K562 (cell line): ENCODE measurements around the gene LIN28A. TPM values are rescaled to one million over a fixed set of nuclear protein-coding genes. Genes with fewer than 3 reads are reported as not detected.

Experiments used
- CTBP1 ChIP-seq: fragments of 450-650 bp; IDR thresholded peaks from 2 replicates; pipeline ENCODE4 v1.6.1; 2016; ENCODE audit warnings: borderline replicate concordance
- EP300 ChIP-seq: IDR thresholded peaks from 2 replicates; pipeline ENCODE4 v1.6.1; 2012; ENCODE audit warnings: low read length, improper control_type of control experiment
- ETV6 ChIP-seq, 3 experiments: fragments of 150-350 bp in 1 of 3; sonication (generic) in 1 of 3; formaldehyde crosslinking in 1 of 3; IDR thresholded peaks; 2 replicates each; pipeline versions ENCODE4 v1.6.1 to v1.8.0; 2014 to 2022; ENCODE audit warnings: borderline replicate concordance in 2 of 3, low read depth in 2 of 3, antibody characterized with exemption in 1 of 3, low read length in 1 of 3, mild to moderate bottlenecking in 1 of 3, missing genetic modification reagents in 1 of 3
- KLF10 ChIP-seq: fragments of 250-450 bp; sonication (Bioruptor Pico); IDR thresholded peaks from 2 replicates; pipeline ENCODE4 v1.6.1; 2021; ENCODE audit warnings: matching md5 sums
- MEF2D ChIP-seq: conservative IDR thresholded peaks from 2 replicates; pipeline ENCODE4 v1.6.1; 2016; ENCODE audit warnings: low read depth, missing genetic modification characterization, missing compliant biosample characterization
- RBM39 ChIP-seq: fragments of 200-400 bp; formaldehyde crosslinking; optimal IDR thresholded peaks from 2 replicates; pipeline ENCODE3; 2018; ENCODE audit warnings: low read depth, low read length
- RNF2 ChIP-seq: sonication (generic); IDR thresholded peaks from 2 replicates; pipeline ENCODE4 v1.6.1; 2016
- SIN3A ChIP-seq, 2 experiments: fragments of 150-350 bp in 1 of 2; IDR thresholded peaks; 2 replicates each; pipeline ENCODE4 v1.6.1; 2011 to 2016; ENCODE audit warnings: borderline replicate concordance in 2 of 2, low read depth in 2 of 2, low read length in 2 of 2, mild to moderate bottlenecking in 2 of 2, moderate library complexity in 2 of 2; ENCODE audit not compliant: control insufficient read depth in 1 of 2
- THRAP3 ChIP-seq: fragments of 450-650 bp; IDR thresholded peaks from 2 replicates; pipeline ENCODE4 v1.6.1; 2016; ENCODE audit warnings: mild to moderate bottlenecking, inconsistent platforms, borderline replicate concordance
- ZNF232 ChIP-seq: sonication (generic); formaldehyde crosslinking; IDR thresholded peaks from 2 replicates; pipeline ENCODE4 v1.8.0; 2022; ENCODE audit warnings: mild to moderate bottlenecking, missing genetic modification reagents
- ZNF830 ChIP-seq: fragments of 250-450 bp; sonication (Bioruptor Pico); IDR thresholded peaks from 2 replicates; pipeline ENCODE4 v1.5.0; 2021; ENCODE audit warnings: mild to moderate bottlenecking
- polyA plus RNA-seq, 8 experiments: library from polyadenylated mRNA; depleted of rRNA in 4 of 8; stranded (reverse) in 5 of 8; unstranded in 3 of 8; fragments of >200 nt; fragmentation: Nextera tagmentation in 2 of 8; fragmentation: Illumina TruSeq in 1 of 8; extraction: Ambion mirVana in 2 of 8; extraction: Trizol in 1 of 8; gene quantifications; 2 replicates each; pipeline versions ENCODE4 v1.2.1 to v1.2.3, GENCODE V29; 2011 to 2014; ENCODE audit warnings: inconsistent platforms in 1 of 8, missing spikeins in 1 of 8
- total RNA-seq, 7 experiments: library from RNA; depleted of rRNA in 6 of 7; stranded (reverse); fragments of >200 nt in 6 of 7; fragmentation: Illumina TruSeq in 2 of 7; extraction: Trizol in 2 of 7; gene quantifications; 2 replicates each; pipeline versions ENCODE4 v1.2.1 to v1.2.3, GENCODE V29; 2011 to 2021; ENCODE audit warnings: low replicate concordance in 1 of 7
- TF ChIP-seq, protein P1 (sequence below): fragments of 450-650 bp; formaldehyde crosslinking; IDR thresholded peaks from 2 replicates; pipeline ENCODE4 v1.4.0; 2020; ENCODE audit warnings: mild to moderate bottlenecking, moderate library complexity
- TF ChIP-seq, protein P2 (sequence below), 2 experiments: fragments of 450-650 bp; IDR thresholded peaks; 2 replicates each; pipeline ENCODE4 v1.6.1; 2018; ENCODE audit warnings: mild to moderate bottlenecking in 2 of 2, low read depth in 1 of 2; ENCODE audit not compliant: partially characterized antibody in 2 of 2
- TF ChIP-seq, protein P3 (sequence below): fragments of 450-650 bp; formaldehyde crosslinking; IDR thresholded peaks from 2 replicates; pipeline ENCODE4 v1.4.0; 2022; ENCODE audit warnings: missing genetic modification characterization
- TF ChIP-seq, protein P4 (sequence below): sonication (generic); formaldehyde crosslinking; IDR thresholded peaks from 2 replicates; pipeline ENCODE4 v1.8.0; 2022; ENCODE audit warnings: missing genetic modification reagents, mild to moderate bottlenecking, moderate library complexity, borderline replicate concordance
- TF ChIP-seq, protein P5 (sequence below): sonication (generic); formaldehyde crosslinking; IDR thresholded peaks from 2 replicates; pipeline ENCODE4 v1.8.0; 2022; ENCODE audit warnings: mild to moderate bottlenecking, low read depth, missing genetic modification reagents

The LIN28A gene
- total and polyA plus RNA-seq, 9 of the 15 experiments (the other 6 are each of a cell fraction or from before 2014, with no cell fraction given) = 0.80 to 5.4 (median 3.9) TPM

DNA sequence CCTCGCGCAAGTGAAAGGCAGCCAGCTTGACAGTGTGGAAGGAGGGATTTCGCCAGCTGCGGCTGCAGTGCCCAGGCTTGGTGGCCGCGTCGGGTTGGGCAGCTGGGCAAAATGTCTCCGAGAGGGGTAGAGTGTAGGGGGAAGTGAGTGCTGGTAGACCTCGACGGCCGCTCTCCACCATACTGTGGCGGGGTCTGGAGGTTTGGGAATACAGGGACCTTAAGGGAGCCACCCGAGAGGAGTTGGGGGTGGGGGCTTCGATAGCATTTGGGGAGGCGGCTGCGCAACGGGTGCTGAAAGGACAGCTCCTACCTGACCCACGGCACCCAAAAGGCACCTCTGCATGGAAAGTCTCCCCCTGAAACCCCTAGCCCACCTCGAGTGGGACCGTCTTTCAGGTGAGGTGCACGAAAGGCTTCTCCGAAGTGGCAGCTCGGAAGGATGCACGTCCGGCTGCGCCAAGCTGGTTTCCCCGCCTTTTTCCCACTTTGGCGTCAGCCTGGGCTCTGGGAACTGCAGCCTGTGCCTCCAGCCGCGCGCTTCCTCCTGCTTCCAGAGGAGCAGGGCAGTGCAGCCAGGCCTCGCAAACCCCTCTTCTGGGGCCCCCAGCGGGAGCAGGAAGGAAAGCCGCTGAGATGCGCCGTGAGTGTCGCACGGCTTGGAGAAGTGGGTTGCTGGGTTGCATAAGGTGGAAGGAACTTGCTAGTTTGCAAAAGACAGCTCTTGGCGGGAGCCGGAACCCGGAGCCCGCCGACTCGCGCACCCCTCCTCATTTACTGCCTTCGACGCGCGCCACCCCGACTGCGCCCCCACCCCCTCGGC, 61.1 kb downstream of the LIN28A start (continued):
- TF ChIP-seq ZNF830 (CRISPR knock-in tag) (0 out of 2 replicates have a peak, but pooled peaks have one; percentile 67), RBM39 (peak; percentile 76), MEF2D (tag) (no peak), ETV6 (IDR thresholded peaks at IDR 0.05; ENCODE audit: borderline replicate concordance in 1 of 2, low read depth in 2 of 2, low read length in 1 of 2) (0 out of 4 replicates have a peak, but pooled peaks of 1 of the 2 experiments have one; percentile 16), ETV6 (CRISPR knock-in tag; IDR thresholded peaks at IDR 0.05; ENCODE audit: borderline replicate concordance) (no peak), RNF2 (0 out of 2 replicates have a peak, but pooled peaks have one; percentile 9), CTBP1 (peak; percentile 13; the same call in 1 of the 2 replicates), EP300 (no peak), KLF10 (CRISPR knock-in tag) (peak; percentile 18; the same call in 1 of the 2 replicates), SIN3A (IDR thresholded peaks at IDR 0.05; ENCODE audit: borderline replicate concordance in 2 of 2, control insufficient read depth in 1 of 2, low read depth in 2 of 2, low read length in 2 of 2) (peak; percentile 63 to 78; a peak in 2 of 4 replicates), ZNF232 (CRISPR knock-in tag) (0 out of 2 replicates have a peak, but pooled peaks have one; percentile 6), THRAP3 (no peak)
- TF ChIP-seq, protein P1, sequence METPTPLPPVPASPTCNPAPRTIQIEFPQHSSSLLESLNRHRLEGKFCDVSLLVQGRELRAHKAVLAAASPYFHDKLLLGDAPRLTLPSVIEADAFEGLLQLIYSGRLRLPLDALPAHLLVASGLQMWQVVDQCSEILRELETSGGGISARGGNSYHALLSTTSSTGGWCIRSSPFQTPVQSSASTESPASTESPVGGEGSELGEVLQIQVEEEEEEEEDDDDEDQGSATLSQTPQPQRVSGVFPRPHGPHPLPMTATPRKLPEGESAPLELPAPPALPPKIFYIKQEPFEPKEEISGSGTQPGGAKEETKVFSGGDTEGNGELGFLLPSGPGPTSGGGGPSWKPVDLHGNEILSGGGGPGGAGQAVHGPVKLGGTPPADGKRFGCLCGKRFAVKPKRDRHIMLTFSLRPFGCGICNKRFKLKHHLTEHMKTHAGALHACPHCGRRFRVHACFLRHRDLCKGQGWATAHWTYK (CRISPR knock-in tag) = 0 out of 2 replicates have a peak, but pooled peaks have one; percentile 35
- TF ChIP-seq, protein P2, sequence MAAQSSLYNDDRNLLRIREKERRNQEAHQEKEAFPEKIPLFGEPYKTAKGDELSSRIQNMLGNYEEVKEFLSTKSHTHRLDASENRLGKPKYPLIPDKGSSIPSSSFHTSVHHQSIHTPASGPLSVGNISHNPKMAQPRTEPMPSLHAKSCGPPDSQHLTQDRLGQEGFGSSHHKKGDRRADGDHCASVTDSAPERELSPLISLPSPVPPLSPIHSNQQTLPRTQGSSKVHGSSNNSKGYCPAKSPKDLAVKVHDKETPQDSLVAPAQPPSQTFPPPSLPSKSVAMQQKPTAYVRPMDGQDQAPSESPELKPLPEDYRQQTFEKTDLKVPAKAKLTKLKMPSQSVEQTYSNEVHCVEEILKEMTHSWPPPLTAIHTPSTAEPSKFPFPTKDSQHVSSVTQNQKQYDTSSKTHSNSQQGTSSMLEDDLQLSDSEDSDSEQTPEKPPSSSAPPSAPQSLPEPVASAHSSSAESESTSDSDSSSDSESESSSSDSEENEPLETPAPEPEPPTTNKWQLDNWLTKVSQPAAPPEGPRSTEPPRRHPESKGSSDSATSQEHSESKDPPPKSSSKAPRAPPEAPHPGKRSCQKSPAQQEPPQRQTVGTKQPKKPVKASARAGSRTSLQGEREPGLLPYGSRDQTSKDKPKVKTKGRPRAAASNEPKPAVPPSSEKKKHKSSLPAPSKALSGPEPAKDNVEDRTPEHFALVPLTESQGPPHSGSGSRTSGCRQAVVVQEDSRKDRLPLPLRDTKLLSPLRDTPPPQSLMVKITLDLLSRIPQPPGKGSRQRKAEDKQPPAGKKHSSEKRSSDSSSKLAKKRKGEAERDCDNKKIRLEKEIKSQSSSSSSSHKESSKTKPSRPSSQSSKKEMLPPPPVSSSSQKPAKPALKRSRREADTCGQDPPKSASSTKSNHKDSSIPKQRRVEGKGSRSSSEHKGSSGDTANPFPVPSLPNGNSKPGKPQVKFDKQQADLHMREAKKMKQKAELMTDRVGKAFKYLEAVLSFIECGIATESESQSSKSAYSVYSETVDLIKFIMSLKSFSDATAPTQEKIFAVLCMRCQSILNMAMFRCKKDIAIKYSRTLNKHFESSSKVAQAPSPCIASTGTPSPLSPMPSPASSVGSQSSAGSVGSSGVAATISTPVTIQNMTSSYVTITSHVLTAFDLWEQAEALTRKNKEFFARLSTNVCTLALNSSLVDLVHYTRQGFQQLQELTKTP (IDR thresholded peaks at IDR 0.05; ENCODE audit: low read depth in 1 of 2, partially characterized antibody in 2 of 2) = peak in 1 of 2 experiments; percentile 69
- TF ChIP-seq, protein P3, sequence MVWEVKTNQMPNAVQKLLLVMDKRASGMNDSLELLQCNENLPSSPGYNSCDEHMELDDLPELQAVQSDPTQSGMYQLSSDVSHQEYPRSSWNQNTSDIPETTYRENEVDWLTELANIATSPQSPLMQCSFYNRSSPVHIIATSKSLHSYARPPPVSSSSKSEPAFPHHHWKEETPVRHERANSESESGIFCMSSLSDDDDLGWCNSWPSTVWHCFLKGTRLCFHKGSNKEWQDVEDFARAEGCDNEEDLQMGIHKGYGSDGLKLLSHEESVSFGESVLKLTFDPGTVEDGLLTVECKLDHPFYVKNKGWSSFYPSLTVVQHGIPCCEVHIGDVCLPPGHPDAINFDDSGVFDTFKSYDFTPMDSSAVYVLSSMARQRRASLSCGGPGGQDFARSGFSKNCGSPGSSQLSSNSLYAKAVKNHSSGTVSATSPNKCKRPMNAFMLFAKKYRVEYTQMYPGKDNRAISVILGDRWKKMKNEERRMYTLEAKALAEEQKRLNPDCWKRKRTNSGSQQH (CRISPR knock-in tag) = 0 out of 2 replicates have a peak, but pooled peaks have one; percentile 51
- TF ChIP-seq, protein P4, sequence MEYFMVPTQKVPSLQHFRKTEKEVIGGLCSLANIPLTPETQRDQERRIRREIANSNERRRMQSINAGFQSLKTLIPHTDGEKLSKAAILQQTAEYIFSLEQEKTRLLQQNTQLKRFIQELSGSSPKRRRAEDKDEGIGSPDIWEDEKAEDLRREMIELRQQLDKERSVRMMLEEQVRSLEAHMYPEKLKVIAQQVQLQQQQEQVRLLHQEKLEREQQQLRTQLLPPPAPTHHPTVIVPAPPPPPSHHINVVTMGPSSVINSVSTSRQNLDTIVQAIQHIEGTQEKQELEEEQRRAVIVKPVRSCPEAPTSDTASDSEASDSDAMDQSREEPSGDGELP (CRISPR knock-in tag) = peak; percentile 60; the same call in 1 of the 2 replicates
- TF ChIP-seq, protein P5, sequence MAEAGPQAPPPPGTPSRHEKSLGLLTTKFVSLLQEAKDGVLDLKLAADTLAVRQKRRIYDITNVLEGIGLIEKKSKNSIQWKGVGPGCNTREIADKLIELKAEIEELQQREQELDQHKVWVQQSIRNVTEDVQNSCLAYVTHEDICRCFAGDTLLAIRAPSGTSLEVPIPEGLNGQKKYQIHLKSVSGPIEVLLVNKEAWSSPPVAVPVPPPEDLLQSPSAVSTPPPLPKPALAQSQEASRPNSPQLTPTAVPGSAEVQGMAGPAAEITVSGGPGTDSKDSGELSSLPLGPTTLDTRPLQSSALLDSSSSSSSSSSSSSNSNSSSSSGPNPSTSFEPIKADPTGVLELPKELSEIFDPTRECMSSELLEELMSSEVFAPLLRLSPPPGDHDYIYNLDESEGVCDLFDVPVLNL = 0 out of 2 replicates have a peak, but pooled peaks have one; percentile 67
